Neural crest cell (in vitro differentiated cells): ENCODE measurements around the gene POPDC2. TPM values are rescaled to one million over a fixed set of nuclear protein-coding genes. Genes with fewer than 3 reads are reported as not detected.
A peak's percentile ranks its signal among the peaks of the same experiment; 100 is the strongest.

Experiments used
- DNase-seq: peaks from one replicate; pipeline ENCODE4 v3.0.0; 2021; ENCODE audit warnings: low read depth, mixed read lengths, low spot score
- H3K27ac Mint-ChIP-seq: one replicate; pipeline ENCODE4 v1.8.0; 2021; ENCODE audit warnings: mild to moderate bottlenecking, mixed read lengths; ENCODE audit not compliant: unreplicated experiment
- H3K27me3 Mint-ChIP-seq: 2 replicates; pipeline ENCODE4 v1.8.0; 2021; ENCODE audit warnings: low read depth, mild to moderate bottlenecking, mixed read lengths
- H3K36me3 Mint-ChIP-seq: 2 replicates; pipeline ENCODE4 v1.8.0; 2021; ENCODE audit warnings: low read depth, mild to moderate bottlenecking, mixed read lengths
- H3K4me1 Mint-ChIP-seq: 2 replicates; pipeline ENCODE4 v1.8.0; 2021; ENCODE audit warnings: mixed read lengths
- H3K4me3 Mint-ChIP-seq: one replicate; pipeline ENCODE4 v1.8.0; 2021; ENCODE audit warnings: mild to moderate bottlenecking, mixed read lengths
- H3K9me3 Mint-ChIP-seq: 2 replicates; pipeline ENCODE4 v1.8.0; 2021; ENCODE audit warnings: mixed read lengths
- long read RNA-seq: library from polyadenylated mRNA; unstranded; transcript quantifications from one replicate; pipeline ENCODE4 v2.0.0, GENCODE V29; 2020
- total RNA-seq: library from RNA; stranded (reverse); gene quantifications from 2 replicates; pipeline ENCODE4 v1.2.1, GENCODE V29; 2021
- TF ChIP-seq, protein P1 (sequence below): fragments of 200-600 bp; sonication (generic); conservative IDR thresholded peaks from 2 replicates; pipeline ENCODE4 v1.5.0; 2021; ENCODE audit warnings: antibody characterized with exemption, mild to moderate bottlenecking

The POPDC2 gene, protein sequence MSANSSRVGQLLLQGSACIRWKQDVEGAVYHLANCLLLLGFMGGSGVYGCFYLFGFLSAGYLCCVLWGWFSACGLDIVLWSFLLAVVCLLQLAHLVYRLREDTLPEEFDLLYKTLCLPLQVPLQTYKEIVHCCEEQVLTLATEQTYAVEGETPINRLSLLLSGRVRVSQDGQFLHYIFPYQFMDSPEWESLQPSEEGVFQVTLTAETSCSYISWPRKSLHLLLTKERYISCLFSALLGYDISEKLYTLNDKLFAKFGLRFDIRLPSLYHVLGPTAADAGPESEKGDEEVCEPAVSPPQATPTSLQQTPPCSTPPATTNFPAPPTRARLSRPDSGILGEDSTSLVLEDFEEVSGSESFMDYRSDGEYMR
- 2.8 and 3.8 TPM in 2 replicates for total RNA-seq
- long read RNA-seq, partial matches to known transcripts, result 0 of 10 reads
- long read RNA-seq, other reads (novel, unspliced or antisense), result 10 of 10 reads

DNA sequence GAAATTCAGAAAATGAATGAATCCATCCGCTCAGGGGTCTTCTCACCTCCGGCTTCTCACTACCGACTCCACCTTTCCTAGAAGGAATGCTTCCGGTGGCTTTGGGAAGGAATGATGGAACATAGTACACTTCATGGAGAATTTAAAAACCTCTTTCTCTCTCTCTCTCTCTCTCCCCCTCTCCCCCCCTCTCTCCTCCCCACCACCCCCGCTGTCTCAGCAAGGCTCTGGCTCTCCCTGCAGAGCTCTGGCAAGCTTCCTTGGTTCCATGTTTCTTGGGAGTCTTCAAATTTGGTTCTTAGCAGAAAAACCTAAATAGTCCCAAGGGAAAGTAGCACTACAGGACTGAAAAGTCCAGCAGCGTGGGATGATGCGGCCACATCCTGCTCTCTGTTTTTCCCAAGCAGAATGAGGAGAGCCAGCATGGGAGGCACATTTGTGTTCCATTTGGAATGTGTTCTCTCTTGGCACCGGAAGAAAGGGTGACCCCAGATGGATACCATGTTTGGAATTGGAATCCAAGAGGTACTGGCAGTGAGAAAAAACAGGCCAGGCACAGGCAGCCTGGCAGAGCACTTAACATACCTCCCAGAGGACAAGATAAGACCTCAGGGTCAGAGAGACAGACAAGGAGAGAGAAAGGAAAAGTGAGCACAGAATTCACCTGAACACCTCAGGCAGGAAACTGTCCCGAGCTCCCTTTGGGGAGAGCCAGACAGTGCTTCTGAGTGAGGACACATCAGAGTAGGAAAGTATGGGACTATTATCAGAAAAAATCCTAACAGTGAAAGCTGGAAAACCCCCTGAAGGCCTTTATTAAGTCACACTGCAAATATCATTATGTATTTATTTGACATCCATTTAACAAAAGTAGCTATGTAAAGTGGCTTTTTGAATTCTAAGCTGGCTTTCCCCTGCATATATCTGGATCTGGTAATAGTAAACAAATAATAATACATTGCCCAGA lies at the start of gene POPDC2:
POPDC2 (minus strand) TSS at position 116 of the 967 bp plus-strand sequence. CDS start 166 bp downstream, outside the sequence.
- H3K9me3 Mint-ChIP-seq, result no peaks in the 10 kb centered on the region

DNA sequence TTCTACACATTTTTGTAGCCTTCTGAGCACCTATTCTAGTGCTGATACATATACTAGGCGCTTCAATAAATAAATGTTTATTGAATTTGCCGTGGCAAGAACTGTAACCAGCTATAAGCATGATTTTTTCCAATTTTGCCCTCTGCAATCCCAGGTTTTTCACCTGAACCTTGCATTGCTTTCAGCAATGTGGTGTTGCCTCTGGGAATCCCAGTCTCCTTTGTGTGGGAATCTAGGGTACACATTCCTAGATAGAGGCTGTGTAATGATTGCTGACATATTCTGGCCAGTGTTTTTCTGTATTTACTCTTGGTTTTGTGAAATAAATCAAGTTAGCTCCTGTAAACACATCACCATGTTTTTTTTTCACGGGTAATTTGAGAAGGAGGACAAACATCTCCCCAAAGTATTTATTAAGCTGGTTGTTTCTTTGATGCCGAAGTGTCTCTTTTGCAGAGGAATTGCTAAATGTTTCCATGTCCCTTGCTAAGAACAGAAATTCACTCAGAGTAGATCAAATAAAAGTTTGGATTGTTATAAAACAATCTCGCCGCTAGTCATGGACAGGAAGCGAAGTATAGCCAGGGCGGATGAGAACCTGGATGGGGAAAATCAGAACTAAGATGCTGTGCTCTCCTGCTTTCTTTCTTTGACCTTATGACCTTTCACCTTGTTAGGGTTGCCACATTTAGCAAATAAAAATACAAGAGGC lies 43.6 kb upstream of the POPDC2 start:
- H3K36me3 Mint-ChIP-seq, result no peaks in the 10 kb centered on the region
- peaks cover 18% of the 10 kb centered on the region for H3K4me1 Mint-ChIP-seq
- H3K27ac Mint-ChIP-seq, result no peak overlapping the region
- H3K27me3 Mint-ChIP-seq, result no peaks in the 10 kb centered on the region
- peak overlapping the region; percentile 81 for H3K4me3 Mint-ChIP-seq
- TF ChIP-seq, protein P1, sequence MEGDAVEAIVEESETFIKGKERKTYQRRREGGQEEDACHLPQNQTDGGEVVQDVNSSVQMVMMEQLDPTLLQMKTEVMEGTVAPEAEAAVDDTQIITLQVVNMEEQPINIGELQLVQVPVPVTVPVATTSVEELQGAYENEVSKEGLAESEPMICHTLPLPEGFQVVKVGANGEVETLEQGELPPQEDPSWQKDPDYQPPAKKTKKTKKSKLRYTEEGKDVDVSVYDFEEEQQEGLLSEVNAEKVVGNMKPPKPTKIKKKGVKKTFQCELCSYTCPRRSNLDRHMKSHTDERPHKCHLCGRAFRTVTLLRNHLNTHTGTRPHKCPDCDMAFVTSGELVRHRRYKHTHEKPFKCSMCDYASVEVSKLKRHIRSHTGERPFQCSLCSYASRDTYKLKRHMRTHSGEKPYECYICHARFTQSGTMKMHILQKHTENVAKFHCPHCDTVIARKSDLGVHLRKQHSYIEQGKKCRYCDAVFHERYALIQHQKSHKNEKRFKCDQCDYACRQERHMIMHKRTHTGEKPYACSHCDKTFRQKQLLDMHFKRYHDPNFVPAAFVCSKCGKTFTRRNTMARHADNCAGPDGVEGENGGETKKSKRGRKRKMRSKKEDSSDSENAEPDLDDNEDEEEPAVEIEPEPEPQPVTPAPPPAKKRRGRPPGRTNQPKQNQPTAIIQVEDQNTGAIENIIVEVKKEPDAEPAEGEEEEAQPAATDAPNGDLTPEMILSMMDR, result no peak
- no peak for DNase-seq
- no peaks in the 10 kb centered on the region for H3K9me3 Mint-ChIP-seq

More for the DNA sequence above, at the start of gene POPDC2:
- TF ChIP-seq, protein P1, result no peak
- DNase-seq, result no peak
- Mint-ChIP-seq H3K36me3 (no peaks in the 10 kb centered on the region), H3K4me3 (no peak within 1 kb of the TSS), H3K27me3 (no peaks in the 10 kb centered on the region), H3K4me1 (no peaks in the 10 kb centered on the region), H3K27ac (peak within 1 kb of the TSS; percentile 28)

DNA sequence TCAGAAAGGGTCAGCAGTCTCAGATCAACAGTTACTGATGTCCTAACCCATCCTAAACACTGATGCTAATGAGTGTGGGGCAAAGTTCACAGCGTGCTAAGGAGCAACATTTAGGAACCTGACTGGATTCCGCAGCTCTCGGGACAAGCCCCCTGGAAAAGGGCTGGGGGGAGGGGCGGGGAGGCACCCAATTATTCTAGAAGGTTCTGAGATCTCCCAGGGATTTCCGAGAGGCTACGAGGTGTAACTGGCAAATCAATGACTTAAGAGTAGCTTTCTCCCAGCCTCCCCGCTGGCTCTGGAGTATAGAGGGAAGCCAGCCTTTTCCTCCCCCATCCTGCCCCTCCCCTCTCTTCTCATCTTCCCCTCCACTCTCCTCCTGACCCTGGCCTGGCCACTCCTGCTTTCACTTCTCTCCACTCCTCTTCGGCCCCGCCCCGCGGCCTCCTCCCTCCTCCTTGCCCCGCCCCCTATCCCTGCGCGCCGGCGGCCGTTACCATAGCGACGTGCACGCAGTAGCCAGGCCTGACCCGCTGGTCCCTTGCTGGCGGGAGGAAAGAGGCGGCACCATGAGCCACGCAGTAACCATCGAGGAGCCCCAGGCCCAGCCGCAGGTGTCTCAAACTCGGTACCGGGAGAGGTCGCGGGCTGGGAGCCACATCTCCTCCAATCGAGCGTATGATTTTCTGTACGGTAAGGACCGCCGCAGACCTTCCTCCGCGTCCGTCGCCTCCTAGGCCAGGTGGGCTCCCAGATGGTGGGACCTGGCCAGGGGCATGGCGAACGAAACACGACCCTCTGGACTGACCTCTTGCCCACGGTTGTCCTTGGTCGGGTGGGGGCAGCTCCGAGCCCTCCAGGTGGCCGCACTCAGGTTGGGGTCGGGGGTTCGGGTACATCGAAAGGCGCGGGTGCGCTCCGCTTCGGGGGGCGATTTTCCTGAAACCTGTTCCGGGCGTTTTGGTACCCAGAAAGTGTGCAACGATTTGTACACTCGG lies 42.4 kb upstream of the POPDC2 start, which contains the start of gene CFAP91:
CFAP91 (plus strand) TSS at position 493 of the 998 bp plus-strand sequence; CDS start at position 570, 77 bp downstream.
- H3K27ac Mint-ChIP-seq, result no peak within 1 kb of the TSS
- TF ChIP-seq, protein P1, result no peak
- peak; percentile 98 for DNase-seq
- peaks cover 18% of the 10 kb centered on the region for H3K4me1 Mint-ChIP-seq
- H3K9me3 Mint-ChIP-seq, result no peaks in the 10 kb centered on the region
- H3K4me3 Mint-ChIP-seq, result peak within 1 kb of the TSS; percentile 81
- no peaks in the 10 kb centered on the region for H3K36me3 Mint-ChIP-seq
- no peaks in the 10 kb centered on the region for H3K27me3 Mint-ChIP-seq

DNA sequence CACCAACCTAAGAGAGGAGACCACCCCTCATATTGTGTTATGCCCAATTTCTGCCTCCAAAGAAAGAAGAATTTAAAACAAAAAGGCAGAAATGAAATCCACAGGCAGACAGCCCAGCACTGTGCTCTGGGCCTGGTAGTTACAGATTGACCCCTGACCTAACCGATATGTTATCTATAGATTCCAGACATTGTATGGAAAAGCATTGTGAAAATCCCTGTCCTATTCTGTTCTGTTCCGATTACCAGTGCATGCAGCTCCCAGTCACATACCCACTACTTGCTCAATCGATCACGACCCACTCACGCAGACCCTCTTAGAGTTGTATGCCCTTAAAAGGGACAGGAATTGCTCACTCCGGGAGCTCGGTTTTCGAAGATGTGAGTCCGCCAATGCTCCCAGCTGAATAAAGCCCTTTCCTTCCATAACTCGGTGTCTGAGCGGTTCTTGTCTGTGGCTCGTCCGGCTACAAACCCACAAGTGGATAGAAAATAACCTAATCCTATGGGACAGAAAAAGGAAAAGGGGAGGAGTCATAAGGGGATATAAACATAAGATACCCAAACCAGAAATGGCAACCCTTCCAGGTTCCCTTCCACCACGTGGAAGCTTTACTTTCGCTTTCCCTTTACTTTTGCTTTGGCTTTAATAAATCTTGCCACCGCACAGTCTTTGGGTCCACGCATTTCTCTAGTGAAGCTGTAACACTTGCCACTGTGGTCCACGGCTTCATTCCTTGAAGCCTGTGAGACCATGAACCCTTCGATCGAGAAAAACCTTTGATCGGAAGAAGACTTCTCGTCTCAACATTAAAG lies 40.7 kb upstream of the POPDC2 start:
- no peak for DNase-seq
- Mint-ChIP-seq H3K9me3 (no peaks in the 10 kb centered on the region), H3K4me1 (peaks cover 18% of the 10 kb centered on the region), H3K36me3 (no peaks in the 10 kb centered on the region), H3K27ac (peak overlapping the region; percentile 72), H3K4me3 (no peak overlapping the region), H3K27me3 (no peaks in the 10 kb centered on the region)
- TF ChIP-seq, protein P1, result no peak
